GM19099 (cell line): Measurements from ENCODE around the gene GCSAM.

Experiments
- POLR2A ChIP-seq: IDR thresholded peaks from 3 replicates; pipeline ENCODE4 v1.6.1; 2011; ENCODE audit warnings: low read depth; ENCODE audit not compliant: insufficient read length; ENCODE audit errors: extremely low read depth

Gene GCSAM

DNA sequence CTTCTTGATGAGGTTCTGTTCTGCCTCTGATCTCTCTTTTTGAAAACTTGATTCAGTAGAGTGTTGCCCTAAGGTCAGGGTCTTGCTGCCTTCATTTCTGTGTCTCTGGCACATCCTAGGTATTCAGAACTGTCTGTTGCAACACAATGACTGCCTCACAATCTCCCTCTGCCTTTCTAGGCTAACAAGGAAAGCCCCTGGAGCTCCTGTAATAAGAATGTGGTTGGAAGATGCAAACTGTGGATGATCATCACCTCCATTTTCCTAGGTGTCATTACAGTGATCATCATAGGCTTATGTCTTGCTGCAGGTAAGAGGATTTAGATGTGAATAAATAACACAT, 39.9 kb downstream of the GCSAM start:
- TF ChIP-seq POLR2A: no peak

DNA sequence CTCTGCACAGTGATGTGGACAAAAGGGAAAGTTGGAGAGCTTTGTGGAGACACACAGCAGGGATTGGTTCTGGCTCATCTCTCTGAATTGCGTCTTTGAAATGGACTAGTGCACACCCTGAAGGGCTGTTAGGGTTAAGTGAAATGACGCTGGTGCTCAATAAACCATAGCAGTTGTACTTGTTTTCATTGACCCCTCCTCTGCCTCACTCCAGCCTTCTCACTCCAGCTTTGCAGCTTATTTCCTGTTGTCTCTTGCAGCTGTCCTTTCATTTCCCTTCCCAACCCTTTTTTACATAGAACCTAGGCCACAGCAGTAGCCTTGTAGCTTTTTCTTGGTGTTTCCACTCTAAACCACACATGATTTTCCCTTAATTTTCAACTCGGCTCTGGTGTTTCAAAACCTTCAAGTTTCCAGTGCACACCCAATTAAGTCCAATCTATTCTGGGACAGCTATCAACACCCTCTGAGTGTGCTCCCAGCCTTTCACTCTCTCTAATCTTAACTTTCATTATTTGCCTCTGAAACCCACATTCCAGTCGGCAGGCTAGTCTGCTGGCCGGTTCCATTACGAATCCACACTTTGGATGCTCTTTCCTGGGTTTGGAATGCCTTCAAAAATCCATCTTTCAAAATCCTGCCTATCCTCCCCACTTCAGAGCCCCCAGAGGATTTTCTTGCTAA, 40.4 kb downstream of the GCSAM start:
- no peak for TF ChIP-seq POLR2A

DNA sequence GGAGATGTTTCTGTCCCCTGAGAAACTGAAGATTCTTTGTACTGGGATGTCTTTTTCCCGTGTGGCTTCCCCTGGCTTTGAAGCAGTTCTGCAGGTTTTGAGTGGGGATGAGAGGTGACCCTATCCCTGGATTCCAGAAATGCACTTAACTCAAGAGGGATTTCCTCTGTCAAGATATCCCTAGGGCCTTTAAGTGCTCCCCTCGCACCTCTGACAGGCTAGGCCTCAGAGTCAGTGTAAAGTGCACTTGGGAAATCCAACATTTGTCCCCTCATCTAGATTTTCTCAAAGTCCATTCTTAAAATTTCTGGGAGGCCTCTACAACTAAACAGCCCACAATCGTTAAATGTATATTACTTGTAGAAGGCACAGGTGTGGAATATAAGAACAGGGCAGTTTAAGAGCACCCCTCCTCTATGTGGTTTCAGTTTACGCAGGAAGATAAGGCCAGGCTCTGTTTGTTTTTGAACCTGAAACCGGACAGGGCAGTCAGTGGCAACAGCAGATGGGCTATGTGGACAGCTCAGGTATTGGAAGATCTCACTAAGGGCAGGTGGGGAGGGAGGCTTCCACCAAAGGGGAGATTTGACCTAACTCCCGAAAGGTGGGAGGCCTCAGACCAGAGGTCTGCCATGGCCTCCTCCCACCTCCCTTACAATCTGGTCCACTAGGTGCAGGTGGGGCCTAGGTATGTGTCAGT, 42.0 kb downstream of the GCSAM start:
- TF ChIP-seq POLR2A: no peak

DNA sequence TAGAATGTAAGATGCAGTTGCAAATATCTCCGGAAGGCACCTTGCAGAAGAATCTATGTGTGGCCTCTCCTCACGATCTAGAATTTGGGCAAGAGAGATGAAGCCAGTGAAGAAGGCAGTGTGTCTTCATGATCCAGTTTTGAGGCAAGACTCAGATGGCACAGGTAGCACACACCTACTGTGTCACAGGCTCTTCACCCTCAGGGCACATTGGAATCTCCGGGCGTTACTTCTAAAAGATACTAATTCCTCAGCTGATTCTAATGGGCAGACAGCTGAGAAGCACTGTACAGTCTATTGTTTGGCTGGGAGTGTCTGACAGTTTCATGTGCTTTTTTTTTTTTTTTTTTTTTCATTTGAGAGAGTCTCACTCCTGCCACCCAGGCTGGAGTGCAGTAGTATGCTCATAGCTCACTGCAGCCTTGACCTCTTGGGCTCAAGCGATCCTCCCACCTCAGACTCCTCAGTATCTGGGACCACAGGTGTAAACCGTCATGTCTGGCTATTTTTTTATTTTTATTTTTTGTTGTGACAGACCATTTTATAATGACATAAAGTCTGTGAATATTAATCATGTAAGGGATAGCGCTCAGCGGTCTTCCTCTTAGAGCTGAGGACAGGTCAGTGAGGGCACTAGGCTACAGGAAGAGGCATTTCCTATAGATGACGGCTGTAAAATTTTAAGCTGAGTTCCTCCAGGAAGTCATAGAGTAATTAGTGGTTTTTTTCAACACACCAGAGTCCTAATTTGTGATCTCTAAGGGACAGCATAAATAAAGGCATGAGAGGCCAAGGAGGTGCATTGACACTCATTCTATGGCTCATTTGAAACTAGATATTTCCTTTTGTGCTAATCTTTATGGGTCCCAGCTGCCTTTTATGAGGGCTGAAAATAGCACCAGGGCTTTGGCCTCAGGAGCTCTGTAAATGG, 42.8 kb downstream of the GCSAM start:
- no peak for TF ChIP-seq POLR2A

DNA sequence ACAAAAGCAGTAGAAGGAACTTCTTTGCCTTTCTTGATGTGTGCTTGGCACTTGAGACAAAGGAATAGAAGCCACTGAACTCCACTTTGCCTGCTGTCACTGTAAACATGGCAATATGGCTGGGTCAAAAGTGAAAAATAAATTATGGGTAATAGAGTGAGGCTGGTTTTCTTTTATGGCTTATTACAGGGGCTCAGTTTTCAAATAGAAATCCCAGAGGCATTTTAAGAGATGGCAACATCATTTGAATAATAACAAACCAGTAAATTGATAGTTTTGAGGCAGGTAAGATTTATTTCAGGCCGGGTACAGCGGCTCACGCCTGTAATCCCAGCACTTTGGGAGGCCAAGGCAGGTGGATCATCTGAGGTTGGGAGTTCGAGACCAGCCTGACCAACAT, 44.1 kb downstream of the GCSAM start:
- no peak for TF ChIP-seq POLR2A

DNA sequence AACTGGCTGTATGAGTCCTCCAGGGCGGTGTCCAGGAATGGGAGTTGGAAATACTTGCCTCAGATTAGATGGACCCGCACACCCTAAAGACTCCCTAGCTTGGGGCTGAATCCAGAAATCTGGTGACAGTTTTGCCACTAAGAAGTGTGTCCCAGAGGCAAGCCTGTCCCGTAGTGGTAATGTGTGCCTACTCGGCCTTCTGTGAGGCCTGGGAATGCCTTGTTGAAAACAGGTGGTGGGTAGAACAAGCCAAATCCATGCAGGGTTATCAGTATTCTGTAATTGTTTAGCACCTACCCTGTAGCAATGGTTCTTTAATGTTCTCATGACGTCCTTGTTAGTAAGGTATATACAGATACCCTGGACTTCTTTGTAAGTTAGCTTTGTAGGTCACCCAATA, 45.3 kb downstream of the GCSAM start:
- TF ChIP-seq POLR2A: no peak

DNA sequence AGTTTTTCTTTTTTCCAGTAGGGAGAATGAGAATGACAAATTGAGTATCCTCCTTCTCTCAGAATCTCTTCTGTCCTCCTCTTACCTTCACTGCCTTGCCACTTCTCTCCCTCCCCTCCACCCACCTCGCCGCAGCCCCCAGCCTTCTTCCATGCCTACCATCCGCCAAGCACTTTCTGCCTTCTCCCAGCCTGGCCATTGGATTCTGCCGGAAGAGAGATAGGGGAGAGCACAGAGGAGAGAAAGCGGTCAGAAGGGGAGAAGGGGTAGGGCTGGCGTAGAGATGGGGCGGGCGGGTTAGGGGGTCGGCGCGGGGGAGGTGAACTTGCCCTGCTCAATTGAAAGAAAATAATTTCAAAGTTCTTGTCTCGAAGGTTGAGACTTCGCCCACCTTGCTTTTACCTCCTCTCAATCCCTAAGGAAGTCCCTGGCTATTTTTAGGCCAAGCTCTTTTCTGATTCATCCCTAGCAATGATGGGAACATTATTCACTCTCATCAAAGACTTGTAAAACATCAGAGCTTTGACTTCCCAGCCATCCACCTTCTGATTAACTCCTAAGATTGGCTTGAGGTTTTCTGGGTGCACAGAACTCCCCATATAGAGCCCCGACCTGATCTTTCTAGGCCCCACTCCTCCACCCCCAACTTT, 46.0 kb downstream of the GCSAM start:
- no peak for TF ChIP-seq POLR2A

DNA sequence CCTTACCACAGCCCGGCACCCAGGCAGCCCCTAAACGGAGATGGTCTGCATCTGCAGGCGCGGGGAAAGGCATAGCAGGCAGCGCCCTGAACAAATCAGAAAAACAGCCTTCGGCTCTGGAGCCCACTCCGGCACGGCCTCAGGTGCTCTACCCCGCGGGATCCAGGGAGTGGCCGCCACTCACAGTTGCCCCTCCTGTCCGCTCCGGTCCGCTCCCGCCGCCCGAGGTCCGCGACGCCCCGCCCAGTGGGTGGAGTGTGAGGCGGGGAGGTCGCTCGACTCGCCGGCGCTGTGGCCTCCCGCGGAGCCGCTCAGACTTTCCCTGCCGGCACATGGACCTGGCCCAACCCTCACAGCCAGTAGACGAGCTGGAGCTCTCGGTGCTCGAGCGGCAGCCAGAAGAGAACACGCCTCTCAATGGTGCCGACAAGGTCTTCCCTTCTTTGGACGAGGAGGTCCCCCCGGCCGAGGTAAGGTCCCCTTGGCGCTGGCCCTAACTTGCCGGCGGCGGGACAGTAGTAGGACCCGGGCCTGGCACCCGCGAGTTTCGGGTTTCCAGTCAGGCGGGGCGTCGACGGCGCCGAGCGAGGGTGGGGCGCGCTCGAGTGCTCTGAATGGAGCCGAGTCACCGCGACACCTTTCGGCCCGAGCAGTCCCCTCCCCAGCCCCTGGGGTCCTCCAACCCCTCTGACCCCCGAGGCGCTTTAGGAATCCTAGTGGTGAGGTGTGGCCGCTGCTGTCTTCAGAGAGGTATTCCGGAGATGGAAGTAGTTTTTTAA, 46.8 kb downstream of the GCSAM start, which contains the start of gene C3orf52:
TSS of gene C3orf52 (plus strand) at position 314 of the 779 bp plus-strand sequence. CDS start at position 333, 19 bp downstream.
- TF ChIP-seq POLR2A: no peak

DNA sequence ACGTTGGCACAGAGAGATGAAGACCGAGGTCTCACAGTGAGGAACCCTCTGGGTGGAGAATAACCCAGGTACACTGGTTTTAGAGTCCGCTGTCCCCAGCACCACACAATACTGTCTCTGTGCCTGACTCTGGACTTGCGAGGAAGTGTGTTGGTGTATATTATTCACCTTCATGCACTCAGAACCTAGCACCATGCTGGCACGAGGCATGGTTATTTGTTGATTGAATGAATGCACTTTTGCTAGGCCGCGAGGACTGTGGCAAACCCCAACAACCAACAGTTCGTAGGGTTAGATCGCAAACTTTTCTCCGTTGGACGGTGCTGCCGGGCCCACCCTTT, 47.3 kb downstream of the GCSAM start:
- no peak for TF ChIP-seq POLR2A

DNA sequence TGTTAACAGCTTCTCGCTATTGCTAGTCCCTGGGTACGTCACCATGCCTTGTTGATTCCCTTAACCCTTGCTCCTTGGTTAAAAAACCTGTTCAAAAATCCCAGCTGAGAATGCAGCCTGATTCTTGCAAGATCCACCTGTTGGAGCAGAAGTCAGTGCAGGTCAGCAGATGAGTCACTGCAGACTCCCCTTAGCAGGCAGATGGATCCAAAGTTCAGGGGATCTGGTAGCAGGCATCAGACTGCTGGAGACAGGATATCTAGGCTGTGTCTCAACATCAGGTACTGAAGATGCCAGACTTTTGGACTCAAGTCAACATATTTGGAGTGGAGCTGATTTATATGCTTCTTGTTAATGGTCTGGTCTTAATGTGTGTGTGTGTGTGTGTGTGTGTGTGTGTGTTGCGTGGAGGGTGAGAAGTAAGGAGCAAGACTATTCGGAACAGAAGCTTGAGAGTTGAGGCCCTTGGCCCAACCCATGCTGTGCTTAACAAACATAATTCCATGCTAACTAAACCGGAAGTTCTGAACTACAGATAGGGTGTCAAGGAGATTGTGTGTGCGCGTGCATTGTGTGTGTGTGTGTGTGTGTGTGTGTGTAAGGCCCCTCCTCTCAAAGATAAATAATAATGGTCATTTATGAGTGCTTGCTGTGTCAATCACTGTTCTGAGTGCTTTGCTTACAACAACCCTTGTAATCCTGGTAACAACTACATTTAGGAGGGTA, 47.9 kb downstream of the GCSAM start:
- TF ChIP-seq POLR2A: no peak

DNA sequence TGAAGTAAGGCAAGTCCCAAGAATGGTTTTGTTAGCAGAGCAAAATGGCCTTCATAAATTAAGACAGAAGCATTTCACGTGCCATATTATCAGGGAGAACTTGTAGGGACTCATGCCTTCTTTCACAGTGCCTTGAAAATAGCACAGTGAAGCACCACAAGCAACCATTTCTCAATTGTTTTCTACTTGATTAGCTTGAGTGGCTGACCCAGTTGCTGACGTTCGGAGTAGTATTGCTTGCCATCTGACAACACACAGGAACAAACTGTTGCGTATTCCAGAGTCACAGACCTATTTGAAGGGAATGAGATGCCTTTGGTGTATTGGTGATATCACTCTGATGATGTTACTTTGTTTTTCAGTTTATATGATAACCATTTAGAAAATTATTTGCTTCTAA, 49.8 kb downstream of the GCSAM start:
- TF ChIP-seq POLR2A: no peak

DNA sequence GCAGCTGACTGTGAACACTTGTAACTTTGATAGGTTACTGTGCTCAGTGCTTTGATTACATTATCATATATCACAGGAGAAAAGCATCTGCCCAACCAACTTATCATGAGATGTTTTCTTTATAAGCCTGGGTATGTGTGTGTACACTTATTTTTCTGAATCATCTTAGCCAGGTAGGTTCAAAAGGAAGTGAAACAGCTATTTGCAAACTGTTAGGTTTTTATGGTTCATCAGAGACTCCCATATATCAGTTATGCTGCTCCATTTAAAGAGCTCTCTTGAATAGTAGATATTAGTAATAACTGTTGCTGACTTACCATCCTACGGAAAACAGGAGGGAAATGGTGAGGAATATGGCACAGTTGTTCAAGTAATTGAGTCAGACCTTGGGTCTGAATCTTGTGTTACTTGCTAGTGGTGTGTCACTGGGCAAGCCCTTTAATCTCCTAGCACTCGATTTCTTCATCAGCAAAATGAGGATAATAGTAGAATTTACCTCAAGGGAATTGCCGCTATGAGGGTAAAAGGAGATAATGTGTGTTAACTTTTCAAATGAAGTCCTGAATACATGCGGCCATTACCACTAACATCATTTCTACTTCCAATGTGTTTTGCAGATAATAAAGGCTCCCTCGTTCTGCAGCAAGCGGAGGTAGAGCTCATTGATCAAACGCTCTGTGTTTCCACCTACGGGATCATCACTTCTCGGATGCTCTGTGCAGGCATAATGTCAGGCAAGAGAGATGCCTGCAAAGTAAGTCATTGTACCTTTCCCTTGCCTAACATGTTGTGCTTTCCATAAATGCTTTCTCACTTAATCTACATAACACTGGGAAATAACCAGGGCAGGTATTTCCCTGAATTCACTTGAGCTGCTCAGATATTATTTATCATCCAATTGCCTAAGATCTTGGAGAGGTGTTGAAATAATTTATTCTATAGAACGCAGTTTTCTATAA, 54.6 kb downstream of the GCSAM start:
- TF ChIP-seq POLR2A: no peak
